ENCODE data around the gene ZNF408. TPM values are rescaled to one million over a fixed set of nuclear protein-coding genes. Genes with fewer than 3 reads are reported as not detected.

Gene ZNF408
- total RNA-seq, 2 experiments from 2014 or later, result 11.4 to 12.0 TPM

- ChIA-PET CTCF (interaction anchor here (0.9 kb wide), 1 partner anchor 22 kb away, joined by 3 read pairs; no protein-coding TSS in a partner anchor), POLR2A (interaction anchor here (1.3 kb wide), 1 partner anchor 25 kb away, joined by 3 read pairs; the partner anchor contains the start of gene ARHGAP1)
Observed at GRCh38 chr11:46674463-46675287, 26.2 kb upstream of the ZNF408 start.

- POLR2A ChIA-PET, result interaction anchor here (0.7 to 1.3 kb wide), 2 partner anchors 25 to 145 kb away, joined by 3 to 7 read pairs; partner anchors contain the start of gene ARHGAP1
- CTCF ChIA-PET, result interaction anchor here (0.9 kb wide), 1 partner anchor 21 kb away, joined by 3 read pairs; no protein-coding TSS in a partner anchor
Observed at GRCh38 chr11:46675288-46675851, 25.5 kb upstream of the ZNF408 start.

- POLR2A ChIA-PET, result interaction anchor here (0.7 kb wide), 1 partner anchor 146 kb away, joined by 7 read pairs; no protein-coding TSS in a partner anchor
- CTCF ChIA-PET, result no interaction called here
Observed at GRCh38 chr11:46675949-46676348, 24.9 kb upstream of the ZNF408 start.

GRCh38 chr11:46676436-46677158 is 24.2 kb upstream of the ZNF408 start:
- ChIA-PET POLR2A (no interaction called here), CTCF (no interaction called here)

GRCh38 chr11:46677169-46677568 is 23.7 kb upstream of the ZNF408 start:
- ChIA-PET POLR2A (no interaction called here), CTCF (no interaction called here)

- POLR2A ChIA-PET, result no interaction called here
- CTCF ChIA-PET, result interaction anchor here (0.6 kb wide), 1 partner anchor 83 kb away, joined by 3 read pairs; no protein-coding TSS in a partner anchor
Observed at GRCh38 chr11:46677991-46678740, 22.7 kb upstream of the ZNF408 start.

- ChIA-PET POLR2A (no interaction called here), CTCF (interaction anchor here (0.6 kb wide), 1 partner anchor 83 kb away, joined by 3 read pairs; no protein-coding TSS in a partner anchor)
Observed at GRCh38 chr11:46678741-46679130, 22.1 kb upstream of the ZNF408 start.

GRCh38 chr11:46679241-46680163 is 21.3 kb upstream of the ZNF408 start:
- POLR2A ChIA-PET, result no interaction called here
- CTCF ChIA-PET, result no interaction called here

- ChIA-PET CTCF (no interaction called here), POLR2A (no interaction called here)
Observed at GRCh38 chr11:46680164-46680760, 20.6 kb upstream of the ZNF408 start.

GRCh38 chr11:46680815-46681214 is 20.0 kb upstream of the ZNF408 start:
- POLR2A ChIA-PET, result no interaction called here
- CTCF ChIA-PET, result no interaction called here

GRCh38 chr11:46681814-46682213 is 19.0 kb upstream of the ZNF408 start:
- ChIA-PET CTCF (no interaction called here), POLR2A (no interaction called here)

- ChIA-PET CTCF (interaction anchor here (0.7 kb wide), 1 partner anchor 614 kb away, joined by 3 read pairs; no protein-coding TSS in a partner anchor), POLR2A (interaction anchor here (0.6 kb wide), 1 partner anchor 12 kb away, joined by 4 read pairs; no protein-coding TSS in a partner anchor)
Observed at GRCh38 chr11:46682773-46683752, 17.8 kb upstream of the ZNF408 start.

GRCh38 chr11:46684367-46684766 is 16.5 kb upstream of the ZNF408 start:
- CTCF ChIA-PET, result no interaction called here

GRCh38 chr11:46686886-46687795 is 13.7 kb upstream of the ZNF408 start:
- ChIA-PET CTCF (no interaction called here), POLR2A (no interaction called here)

More at GRCh38 chr11:46684367-46684766, 16.5 kb upstream of the ZNF408 start:
- POLR2A ChIA-PET, result no interaction called here

- CTCF ChIA-PET, result interaction anchor here (0.6 kb wide), 1 partner anchor 20 kb away, joined by 3 read pairs; no protein-coding TSS in a partner anchor
- POLR2A ChIA-PET, result no interaction called here
Observed at GRCh38 chr11:46690702-46691101, 10.1 kb upstream of the ZNF408 start.

- POLR2A ChIA-PET, result interaction anchor here (0.5 kb wide), 1 partner anchor 844 kb away, joined by 4 read pairs; no protein-coding TSS in a partner anchor
Observed at GRCh38 chr11:46692450-46692849, 8.4 kb upstream of the ZNF408 start.

More at GRCh38 chr11:46692450-46692849, 8.4 kb upstream of the ZNF408 start:
- CTCF ChIA-PET, result no interaction called here
